ENCODE data around the gene TNPO3. TPM values are rescaled to one million over a fixed set of nuclear protein-coding genes. Genes with fewer than 3 reads are reported as not detected.

The TNPO3 gene
- total RNA-seq, 1 experiment from 2014 or later = 58.5 TPM

DNA sequence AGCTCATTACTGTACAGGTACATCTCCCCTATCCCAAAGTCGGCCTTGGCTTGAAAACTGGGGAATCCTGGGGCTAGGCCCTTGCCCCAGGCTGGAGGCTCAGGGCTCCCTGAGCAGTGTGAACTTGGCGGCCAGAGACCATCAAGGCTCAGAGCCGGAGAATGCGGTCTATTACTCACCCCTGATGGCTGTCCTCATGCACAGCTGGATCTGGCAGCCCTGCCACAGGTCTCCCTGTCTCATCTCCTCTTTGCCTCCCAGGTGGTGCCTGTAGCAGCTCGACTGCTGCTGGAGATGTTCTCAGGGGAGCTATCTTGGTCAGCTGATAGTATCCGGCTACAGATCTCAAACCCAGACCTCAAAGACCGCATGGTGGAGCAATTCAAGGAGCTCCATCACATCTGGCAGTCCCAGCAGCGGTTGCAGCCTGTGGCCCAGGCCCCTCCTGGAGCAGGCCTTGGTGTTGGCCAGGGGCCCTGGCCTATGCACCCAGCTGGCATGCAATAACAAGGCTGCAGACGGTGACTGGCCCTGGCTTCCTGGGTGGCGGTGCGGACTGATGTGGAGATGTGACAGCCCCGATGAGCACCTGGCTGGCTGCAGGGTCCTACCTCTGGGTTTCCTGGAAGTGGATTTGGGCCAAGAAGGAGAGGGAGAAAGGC lies 106.5 kb downstream of the TNPO3 start:
- ATAC-seq = 0 out of 2 replicates have a peak, but pooled peaks have one; percentile 18
- intact Hi-C loops (cut with micrococcal nuclease) = no loop called here
- Histone ChIP-seq H3K4me2 (ENCODE audit: low read length) (no peak overlapping the region), H3K36me3 (ENCODE audit: control insufficient read depth in 1 of 2, insufficient read depth in 2 of 2, low read length in 2 of 2) (peaks cover 1 to 4% of the 10 kb centered on the region in 2 experiments; a peak in 2 of 4 replicates), H3K9ac (ENCODE audit: low read length) (no peak overlapping the region), H3K27ac (ENCODE audit: low read depth, low read length) (no peak overlapping the region), H2AFZ (ENCODE audit: low read depth, low read length, poor library complexity, severe bottlenecking) (no peak overlapping the region), H3K27me3 (ENCODE audit: insufficient read depth, low read length) (no peaks in the 10 kb centered on the region), H3K9me2 (ENCODE audit: insufficient read depth) (no peaks in the 10 kb centered on the region), H3K79me2 (ENCODE audit: insufficient read depth, low read length) (no peaks in the 10 kb centered on the region), H3K9me3 (ENCODE audit: control insufficient read depth in 1 of 2, insufficient read depth in 1 of 2, low read depth in 1 of 2, low read length in 2 of 2) (no peaks in the 10 kb centered on the region), H4K20me1 (ENCODE audit: insufficient read depth) (no peaks in the 10 kb centered on the region), H3K4me3 (replicated peaks in 1 of 2; ENCODE audit: low read depth in 1 of 2, low read length in 2 of 2) (no peak overlapping the region), H3K4me1 (ENCODE audit: control insufficient read depth in 1 of 2, insufficient read depth in 2 of 2, low read length in 2 of 2) (no peaks in the 10 kb centered on the region)
- DNase-seq (ENCODE audit: low read depth, low spot score) = no peak
- ChIA-PET POLR2A (interaction anchor here (1.4 kb wide), 1 partner anchor 11 kb away, joined by 6 read pairs; the partner anchor contains the start of gene IRF5), RAD21 (ENCODE audit: low non-redundant PET in 1 of 2, low total read pairs in 2 of 2, uncharacterized antibody in 2 of 2, unreplicated experiment in 2 of 2) (no interaction called here), CTCF (interaction anchor here (1.1 kb wide), 1 partner anchor 11 kb away, joined by 3 read pairs; the partner anchor contains the start of gene IRF5)
- TF ChIP-seq CTCF (IDR thresholded peaks at IDR 0.05 in 2 of 3, conservative IDR thresholded peaks at IDR 0.05 in 1 of 3; ENCODE audit: borderline replicate concordance in 1 of 3, insufficient read depth in 1 of 3, low read depth in 2 of 3, low read length in 2 of 3) (no peak), POLR2AphosphoS5 (IDR thresholded peaks at IDR 0.05; ENCODE audit: low read depth, low read length) (no peak), EGR1 (IDR thresholded peaks at IDR 0.05; ENCODE audit: low read depth) (no peak), ZFX (IDR thresholded peaks at IDR 0.05) (no peak), JUND (IDR thresholded peaks at IDR 0.05) (no peak), SIN3A (IDR thresholded peaks at IDR 0.05; ENCODE audit: low read depth) (no peak), ZNF274 (IDR thresholded peaks at IDR 0.05; ENCODE audit: low read depth, low read length) (no peak), ELF1 (IDR thresholded peaks at IDR 0.05; ENCODE audit: borderline replicate concordance, low read depth) (no peak), SRF (IDR thresholded peaks at IDR 0.05; ENCODE audit: low read depth) (no peak), EZH2phosphoT487 (IDR thresholded peaks at IDR 0.05; ENCODE audit: borderline replicate concordance) (no peak), TCF7L2 (IDR thresholded peaks at IDR 0.05; ENCODE audit: borderline replicate concordance, extremely low read depth, insufficient read depth, insufficient read length) (no peak), FOSL1 (IDR thresholded peaks at IDR 0.05; ENCODE audit: low read depth) (no peak), POLR2A (IDR thresholded peaks at IDR 0.05; ENCODE audit: borderline replicate concordance, extremely low read depth, insufficient read depth, insufficient read length) (no peak), CBX3 (IDR thresholded peaks at IDR 0.05; ENCODE audit: low read depth) (no peak), EZH2 (IDR thresholded peaks at IDR 0.05) (no peak), CEBPB (IDR thresholded peaks at IDR 0.05; ENCODE audit: low read depth) (no peak), MAX (IDR thresholded peaks at IDR 0.05) (no peak), SP1 (IDR thresholded peaks at IDR 0.05; ENCODE audit: low read depth) (no peak), ATF3 (IDR thresholded peaks at IDR 0.05) (no peak)
- no TSS peak for BruUV-seq (replicated peaks)
